Stromal cell of bone marrow (primary cell): ENCODE results near the gene KCNIP4.
A peak's percentile ranks its signal among the peaks of the same experiment; 100 is the strongest.

Source experiments
- DNase-seq: peaks from one replicate; pipeline ENCODE4 v3.0.0-alpha.2; 2012; ENCODE audit warnings: low read depth

The KCNIP4 gene

DNA sequence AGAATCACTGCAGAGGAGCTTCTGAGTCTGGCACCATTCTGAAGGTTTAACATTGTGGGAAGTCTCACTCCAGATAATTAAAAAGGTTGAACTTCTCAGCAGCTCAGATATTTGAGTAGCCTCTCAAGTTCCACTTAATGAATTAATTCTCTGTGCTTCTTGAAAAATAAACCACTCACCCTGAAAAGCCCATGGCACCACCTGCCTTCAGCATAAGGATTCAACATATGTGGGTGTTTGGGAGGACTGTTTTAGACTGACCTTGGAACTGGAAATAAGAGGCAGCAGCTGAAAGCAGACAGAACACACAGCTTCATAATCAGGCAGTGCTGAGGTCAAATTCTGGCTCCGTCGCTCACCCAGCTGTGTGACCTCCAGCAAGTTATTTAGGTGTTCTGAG lies 100.6 kb downstream of the KCNIP4 start:
- DNase-seq, result no peak

DNA sequence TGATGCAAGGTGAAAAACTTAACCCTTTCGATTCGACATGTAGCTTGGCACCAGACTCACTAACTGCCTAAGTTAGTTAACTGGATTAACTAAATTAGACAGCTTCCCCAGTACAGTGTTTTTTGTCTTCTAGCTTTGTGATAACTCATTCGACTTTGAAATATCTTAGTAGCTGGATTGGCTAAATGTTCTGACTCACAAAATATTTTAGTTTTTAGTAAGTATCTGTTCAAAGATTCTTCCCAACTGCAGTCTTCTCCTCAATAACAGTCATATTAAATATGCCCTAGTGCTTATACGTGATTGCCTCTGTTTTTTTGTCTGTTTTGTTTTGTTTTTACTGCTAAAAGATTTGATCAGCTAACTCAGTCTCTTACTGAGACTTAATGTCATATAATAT lies 102.9 kb downstream of the KCNIP4 start:
- DNase-seq, result peak; percentile 20

DNA sequence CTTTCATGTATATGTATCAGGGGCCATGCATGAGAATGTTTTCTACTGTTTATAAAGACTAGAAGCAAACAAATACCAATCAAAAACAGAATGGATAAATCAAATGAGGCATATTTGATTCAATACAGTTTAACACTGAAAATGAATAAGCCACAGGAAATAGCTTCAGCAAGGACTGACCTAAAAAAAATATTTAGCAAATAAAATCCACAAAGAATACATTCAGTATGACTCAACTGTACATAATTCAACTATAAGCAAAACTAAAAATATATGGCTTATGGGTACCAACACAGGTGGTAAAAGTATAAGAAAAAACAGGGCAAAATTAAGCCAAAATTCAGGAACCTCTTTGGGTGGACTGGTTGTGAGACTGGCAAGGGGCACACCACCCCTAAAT lies 112.9 kb downstream of the KCNIP4 start:
- no peak for DNase-seq

DNA sequence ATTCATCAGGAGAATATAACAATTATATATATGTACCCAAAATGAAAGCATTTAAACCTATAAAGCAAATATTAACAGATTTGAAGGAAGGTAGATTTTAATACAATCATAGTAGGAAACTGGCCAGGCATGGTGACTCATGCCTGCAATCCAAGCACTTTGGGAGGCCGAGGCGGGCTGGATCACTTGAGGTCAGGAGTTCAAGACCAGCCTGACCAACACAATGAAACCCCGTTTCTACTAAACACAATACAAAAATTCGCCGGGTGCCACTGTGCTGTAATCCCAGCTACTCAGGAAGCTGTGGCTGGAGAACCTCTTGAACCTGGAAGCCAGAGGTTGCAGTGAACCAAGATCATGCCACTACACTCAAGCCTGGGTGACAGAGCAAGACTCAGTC lies 118.3 kb downstream of the KCNIP4 start:
- no peak for DNase-seq

DNA sequence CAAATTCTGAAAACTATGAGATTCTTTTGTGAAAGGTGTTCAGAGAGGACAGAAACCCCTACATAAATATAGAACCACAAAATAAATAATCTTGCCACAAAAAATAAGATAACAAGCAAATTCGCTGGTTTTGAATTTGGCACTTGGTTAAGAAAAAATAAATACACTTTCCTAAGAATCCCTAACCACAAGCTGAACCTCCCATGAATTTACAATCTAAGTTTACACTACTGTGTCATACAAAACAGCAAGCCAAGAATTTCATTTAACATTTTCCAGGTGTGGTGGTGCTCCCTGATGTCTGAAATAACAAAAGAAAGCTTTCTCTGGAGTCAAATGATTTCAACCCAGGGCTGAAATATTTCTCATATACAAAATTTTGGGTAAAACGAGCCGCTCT lies 121.0 kb downstream of the KCNIP4 start:
- no peak for DNase-seq

DNA sequence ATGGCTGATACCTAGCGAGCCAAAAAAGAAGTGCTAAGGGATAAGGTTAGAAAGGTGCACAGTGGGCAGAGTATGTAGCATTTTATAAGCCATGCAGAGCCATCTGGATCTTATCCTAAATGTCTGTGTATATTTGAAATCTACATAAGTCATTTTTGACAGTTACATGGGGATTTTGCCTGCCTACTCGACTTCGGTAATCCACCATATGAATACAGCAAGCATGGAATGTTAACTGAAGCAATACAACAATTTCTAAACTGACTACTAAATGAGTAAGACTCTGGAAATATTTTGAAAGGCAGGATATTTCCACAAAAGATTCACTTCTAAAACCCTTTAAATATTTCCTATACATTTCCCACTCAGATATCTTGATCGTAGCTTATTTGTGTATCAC lies 122.5 kb downstream of the KCNIP4 start:
- DNase-seq, result no peak

DNA sequence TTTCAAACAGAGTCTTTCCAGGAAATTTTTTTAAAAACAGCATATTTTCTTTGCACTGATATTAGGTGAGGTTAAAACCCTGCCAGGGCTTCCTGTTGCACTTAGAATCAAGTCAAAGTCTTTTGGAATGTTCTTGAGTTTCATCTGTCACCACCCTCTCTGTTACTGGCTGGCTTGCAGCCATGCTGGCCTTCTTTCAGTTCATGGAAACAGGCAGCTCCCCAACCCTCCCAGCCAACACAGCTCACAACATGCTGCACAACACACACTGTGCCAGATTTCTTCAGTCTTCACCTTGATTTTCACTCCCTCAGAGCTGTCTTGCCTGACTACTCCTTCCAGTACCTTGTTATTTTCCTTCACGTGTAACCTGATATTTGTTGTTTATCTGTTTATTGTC lies 129.5 kb downstream of the KCNIP4 start:
- DNase-seq, result no peak

DNA sequence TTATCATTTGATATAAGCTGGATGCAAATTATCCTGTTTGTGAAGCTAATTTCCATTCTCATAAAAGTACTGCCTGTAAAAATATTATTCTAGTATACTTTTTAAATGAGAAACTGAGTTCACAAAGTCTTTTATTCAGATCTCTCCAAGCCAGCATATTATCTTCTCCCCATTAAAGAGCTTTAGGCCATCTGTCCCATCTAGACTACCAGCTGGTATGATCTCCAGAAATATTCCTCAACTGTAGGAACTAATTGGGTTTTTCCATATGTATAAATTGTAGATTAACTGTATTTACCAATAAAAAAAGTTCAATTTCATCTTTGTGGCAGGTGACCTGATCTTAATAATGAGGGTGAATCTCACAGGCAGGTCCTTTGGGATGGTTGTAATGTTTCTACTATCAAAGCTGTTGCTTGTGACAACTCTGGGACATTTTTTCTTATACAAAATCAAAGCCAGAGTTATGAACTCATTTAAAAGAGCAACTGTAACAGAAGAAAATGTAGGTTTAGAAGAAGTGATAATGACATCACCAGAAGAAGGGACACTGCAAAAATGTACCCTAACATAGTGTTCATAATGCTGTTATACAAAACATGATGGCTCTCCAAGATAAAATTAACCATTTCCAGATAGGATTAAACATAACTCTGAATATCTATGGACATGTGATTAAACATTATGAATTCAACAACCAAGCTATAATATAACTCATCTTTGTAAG lies 132.8 kb downstream of the KCNIP4 start:
- DNase-seq, result no peak

DNA sequence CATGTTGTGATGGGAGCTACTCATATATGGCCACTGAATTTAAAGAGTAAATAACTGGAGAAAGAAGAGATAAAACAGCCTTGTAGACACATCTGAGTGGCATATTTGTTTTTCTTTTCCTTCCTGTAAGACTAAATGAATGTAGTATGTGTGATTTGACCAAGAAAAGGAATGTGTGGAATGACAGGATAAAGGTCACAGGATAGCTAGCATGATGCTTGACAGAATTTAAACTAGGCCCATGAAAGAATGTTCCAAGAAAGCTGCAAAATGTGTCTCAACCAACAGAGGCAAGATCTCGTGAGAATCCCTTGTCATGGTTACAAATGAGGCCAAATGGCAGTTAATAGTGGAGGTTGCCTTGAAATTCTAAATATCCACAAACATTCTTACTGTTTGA lies 137.0 kb downstream of the KCNIP4 start:
- no peak for DNase-seq

DNA sequence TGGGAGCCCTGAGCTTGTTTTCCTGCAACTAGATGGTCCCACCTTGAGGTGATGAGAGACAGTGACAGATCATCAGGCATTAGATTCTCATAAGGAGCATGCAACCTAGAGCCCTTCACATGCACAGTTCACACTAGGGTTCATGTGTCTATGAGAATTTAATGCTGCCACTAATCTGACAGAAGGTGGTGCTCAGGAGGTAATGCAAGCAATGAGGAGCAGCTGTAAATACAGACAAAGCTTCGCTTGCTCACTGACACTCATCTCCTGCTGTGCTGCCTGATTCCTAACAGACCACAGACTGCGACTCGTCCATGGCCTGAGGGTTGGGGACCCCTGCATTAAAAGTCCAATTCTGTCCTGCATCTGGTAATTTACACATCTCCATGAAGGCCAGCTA lies 141.6 kb downstream of the KCNIP4 start:
- no peak for DNase-seq

DNA sequence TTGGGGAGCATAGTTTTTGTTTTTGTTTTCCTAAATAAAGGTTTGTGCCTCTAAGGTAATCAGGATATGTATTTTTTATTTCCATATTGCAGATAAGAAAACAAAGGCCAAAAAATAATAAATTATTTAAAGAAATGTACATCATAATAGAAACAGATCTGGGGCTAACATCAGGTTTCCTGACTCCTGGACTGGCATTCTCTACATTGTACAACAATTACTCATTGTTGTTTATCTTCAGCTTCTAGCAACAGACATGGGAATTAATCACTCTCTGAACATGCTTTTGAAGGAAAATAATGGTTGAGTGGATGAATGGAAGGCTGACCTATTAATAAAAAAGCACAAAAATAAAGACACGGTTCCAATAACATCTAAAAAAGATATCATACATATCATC lies 146.2 kb downstream of the KCNIP4 start:
- DNase-seq, result no peak

DNA sequence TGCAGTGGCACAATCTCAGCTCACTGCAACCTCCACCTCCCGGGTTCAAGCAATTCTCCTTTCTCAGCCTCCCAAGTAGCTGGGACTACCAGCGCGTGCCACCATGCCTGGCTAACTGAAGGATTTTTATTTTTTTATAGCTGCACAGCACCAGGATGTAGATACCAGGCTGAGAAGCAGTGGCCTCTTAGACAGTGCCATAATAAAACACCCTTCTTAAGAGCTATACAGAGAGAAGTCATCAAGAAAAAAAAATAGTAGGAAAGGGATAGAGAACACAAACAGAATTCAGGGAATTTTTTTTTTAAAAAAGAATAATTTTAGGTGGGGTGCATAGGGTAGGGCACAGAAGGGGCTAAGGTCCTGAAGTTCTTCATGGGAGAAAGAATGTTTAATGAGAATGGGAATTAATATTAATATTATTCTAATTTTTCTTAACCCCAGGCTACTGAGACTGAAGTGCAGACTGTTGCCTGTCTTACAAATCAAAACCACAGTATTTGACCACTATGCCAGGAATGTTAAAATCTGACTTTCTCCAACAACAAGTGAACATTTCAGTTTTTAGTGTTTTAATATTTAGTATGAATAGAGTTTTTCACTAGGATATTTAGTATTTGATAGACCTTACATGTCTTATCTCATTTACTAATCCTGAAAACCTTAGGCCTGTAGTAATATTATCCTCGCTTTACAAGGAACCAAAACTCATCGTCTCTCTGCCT lies 146.7 kb downstream of the KCNIP4 start:
- no peak for DNase-seq

DNA sequence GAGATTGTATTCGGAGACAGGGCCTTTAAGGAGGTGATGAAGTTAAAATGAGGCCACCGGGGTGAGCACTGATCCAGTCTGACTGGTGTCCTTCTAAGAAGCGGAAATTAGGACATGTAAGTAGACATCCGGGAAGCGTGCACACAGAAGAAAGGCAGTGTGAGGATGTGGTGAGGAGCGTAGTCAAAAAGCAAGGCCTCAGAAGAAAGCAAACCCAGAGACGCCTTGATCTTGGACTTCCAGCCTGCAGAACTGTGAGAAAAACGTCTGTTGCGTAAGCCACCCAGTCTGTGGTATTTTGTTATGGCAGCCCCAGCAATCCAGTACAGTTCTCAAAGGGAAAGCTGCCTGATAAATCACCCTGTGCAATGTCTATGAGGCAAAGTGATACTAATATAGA lies 153.5 kb downstream of the KCNIP4 start:
- no peak for DNase-seq

DNA sequence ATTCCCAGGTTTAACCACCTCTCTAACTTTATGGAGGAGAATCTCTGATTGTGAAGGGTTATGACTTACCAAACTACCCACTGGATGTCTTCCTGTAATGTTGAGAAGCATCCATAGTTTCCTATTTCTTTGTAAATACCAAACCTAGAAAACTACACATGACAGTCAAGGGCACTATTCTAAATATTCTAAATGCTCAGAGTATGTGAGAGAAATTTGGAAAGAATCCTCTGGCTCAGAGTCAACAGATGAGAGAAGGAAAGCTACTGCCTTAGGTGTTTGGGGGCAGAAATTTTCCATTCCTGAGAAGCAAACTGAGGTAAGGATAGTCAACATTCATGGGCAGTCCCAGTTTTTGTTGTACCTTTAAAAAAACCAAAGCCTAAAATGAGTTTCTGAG lies 155.8 kb downstream of the KCNIP4 start:
- DNase-seq, result no peak

DNA sequence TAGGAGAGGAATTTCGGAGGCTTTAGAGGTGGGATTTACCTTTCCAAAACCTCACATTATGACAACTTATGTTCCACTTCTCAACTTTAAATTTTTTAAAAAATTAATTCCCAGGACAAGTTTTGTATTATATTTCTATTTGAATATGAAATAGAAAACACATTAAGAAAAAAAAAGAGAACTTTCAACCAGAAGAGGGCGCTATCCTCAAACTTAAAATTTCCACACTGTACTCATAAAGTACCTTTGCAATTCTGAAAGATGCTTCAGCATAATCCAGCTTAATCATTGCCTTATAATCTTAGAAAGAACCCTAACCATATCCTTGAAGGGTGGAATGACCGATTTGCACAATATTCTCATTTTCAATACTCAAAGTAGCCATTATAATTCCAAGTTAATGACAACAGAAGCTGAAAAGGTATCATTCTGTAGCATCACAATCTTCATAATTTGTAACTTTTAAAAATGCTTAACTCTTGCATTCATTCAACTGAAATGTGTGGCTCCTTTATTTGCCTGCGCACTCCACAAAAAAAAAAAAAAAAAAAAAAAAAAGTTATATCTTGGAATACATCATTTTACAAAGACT lies 158.0 kb downstream of the KCNIP4 start:
- no peak for DNase-seq

DNA sequence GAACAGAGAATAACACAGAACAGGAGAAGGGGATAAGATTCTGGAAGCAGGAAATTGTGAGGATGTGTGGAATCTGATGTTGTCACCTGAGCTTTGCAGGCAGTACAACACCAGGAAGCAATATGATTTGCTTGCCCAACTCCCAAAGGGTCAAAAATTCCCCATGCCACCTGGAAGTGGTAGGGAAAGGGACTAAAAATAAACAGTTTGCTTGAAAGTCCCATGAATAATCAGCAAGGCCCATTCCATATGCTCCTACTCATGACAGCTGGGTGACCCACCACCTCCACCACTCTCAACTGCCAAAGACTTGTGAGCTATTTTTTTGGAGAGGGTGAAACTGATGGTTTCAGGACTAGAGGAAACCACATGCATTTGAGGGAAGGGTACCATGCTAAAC lies 168.4 kb downstream of the KCNIP4 start:
- DNase-seq, result no peak

DNA sequence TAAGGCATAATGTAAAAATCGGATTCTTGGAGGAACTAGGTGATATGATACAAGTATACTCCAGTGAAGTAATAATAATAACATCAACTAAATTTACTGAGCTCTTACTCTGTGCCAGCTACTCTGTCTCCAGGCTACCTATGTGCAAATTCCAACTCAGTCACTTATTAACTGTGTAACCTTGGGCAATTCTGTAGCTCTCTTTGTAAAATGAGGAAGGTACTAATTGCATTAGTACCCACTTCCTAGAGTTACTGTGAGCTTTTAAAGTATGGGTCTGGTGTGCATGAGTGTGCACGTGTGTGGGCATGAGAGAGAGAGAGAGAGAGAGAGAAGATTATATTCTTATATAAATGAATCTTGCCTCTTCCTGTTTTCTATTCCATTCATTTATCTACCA lies 169.9 kb downstream of the KCNIP4 start:
- DNase-seq, result no peak

DNA sequence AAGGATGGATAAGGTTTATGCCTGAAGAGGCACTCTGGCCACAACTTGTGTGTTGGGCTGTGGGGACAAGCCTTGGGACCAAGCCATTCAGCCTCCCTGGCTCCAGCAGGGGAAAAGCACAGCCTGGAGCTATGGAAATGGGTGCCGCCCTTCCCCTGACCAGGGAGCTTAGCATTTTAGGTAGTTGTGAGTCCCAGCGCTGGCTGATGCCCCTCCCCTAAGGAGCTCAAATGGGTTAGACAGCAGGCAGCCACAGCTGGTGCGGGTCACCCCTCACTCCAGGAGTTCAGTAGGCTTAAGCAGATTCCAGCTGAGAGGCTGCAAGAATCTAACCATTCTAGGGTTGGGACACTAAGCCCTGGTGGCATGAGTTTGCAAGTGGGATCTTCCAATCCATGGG lies 172.9 kb downstream of the KCNIP4 start:
- DNase-seq, result no peak

DNA sequence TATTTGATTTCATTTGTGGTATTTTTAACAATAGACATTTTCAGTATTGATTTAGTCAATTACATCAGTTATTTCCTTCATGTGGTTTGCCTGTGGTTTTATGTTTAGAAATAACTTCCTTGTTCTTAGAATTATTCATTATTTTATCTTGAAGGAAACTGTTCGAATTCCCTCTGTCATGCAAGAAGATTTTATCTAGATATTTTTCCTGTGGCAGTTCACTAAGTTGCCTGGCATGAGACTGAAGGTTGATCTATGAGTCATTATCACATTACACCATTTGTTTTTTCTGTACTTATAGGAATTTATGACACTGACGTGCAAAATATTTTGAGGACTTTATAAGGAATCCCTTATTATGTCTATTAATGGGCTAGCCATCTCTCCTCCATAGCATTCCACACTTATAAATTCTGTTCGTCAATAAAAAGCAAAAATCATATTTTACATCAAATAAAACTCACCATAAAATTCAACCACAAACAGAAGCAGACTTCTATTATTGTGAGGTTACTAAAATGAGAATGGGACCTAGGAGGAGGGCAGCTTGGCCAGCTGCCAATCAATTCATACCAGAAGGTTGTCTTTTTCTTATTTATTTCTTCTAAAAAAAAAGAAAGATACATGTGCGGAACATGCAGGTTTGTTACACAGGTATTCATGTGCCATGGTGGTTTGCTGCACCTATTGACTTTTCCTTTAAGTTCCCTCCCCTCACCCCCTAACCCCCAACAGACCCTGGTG lies 179.0 kb downstream of the KCNIP4 start:
- no peak for DNase-seq

DNA sequence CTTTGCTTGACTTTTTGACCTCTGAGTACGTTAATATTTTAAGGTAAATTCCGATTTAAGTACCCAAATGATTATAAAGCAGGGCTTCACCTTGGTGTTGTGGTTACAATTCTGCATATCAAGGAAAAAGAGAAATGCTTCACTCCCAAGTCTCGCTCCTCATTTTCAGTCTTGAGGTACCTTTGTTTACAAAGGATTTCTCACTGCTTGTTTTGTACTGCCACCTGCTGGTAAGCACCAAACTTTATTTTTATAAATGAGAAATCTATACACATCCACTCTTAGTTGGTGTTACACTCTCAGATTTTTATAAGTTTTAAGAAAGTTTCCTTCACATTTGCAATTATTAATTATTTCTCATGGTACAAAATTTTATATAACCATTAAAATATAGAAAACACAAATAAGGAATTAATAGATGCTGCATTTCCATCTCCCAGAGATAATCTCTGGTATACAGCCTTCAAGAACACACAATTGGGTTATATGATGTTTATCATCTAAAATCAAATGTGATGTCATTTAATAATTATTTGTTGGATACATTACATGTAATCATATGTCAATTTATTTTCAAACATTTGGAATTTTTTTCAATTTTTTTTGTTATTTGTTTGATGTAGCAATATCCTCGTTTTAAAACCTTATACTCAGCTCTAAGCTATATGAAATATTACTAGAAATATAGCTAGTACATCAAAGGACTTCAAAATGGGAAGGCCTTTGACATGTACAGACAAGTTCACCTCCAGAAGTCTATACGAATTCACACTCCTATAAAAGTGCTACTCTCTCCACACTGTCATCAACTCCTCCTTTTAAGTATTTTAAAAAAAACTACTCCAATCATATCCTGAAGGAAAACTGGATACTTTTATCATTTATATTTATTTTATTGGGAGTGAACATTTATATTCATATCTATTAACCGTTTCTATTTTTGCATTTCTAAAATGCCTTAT lies 179.9 kb downstream of the KCNIP4 start:
- DNase-seq, result no peak

DNA sequence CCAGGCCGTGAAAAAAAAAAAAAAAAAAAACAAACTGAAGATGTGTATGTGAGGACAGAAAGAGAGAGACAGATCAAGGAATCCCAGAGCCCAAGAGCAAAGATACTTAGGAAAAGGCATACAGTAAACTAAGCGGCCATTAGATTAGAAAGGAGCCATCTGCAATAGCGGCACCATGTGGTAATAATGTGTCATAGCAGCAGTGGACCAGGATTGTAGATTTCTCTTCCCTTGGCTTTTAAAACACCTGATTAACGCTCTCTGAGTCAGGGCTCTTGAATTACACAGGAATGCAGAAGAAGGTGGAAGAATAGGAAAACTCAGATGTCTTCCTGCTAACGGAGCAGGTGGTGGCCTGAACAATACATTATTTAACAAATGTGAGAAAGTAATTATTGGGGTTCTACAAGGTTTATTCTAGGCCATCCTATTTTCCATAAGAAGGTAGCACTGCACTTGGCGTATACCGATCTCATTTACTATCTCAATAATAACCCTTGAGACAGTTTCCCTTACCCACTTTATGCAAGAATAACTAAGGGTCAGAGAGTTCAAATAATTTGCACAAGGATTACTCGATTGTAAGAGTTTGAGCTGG lies 182.7 kb downstream of the KCNIP4 start:
- DNase-seq, result no peak
